GM23248 (cell line): Measurements from ENCODE around the gene TBC1D24. TPM values are rescaled to one million over a fixed set of nuclear protein-coding genes. Genes with fewer than 3 reads are reported as not detected.
"Not testable (repeated sequence)": the region's sequence is repeated elsewhere in the genome, so short reads cannot be mapped to it uniquely, and the experiment has no call there.

Experiments used
- DNase-seq: peaks from one replicate; pipeline ENCODE4 v3.0.0-alpha.2; 2015
- H2AFZ ChIP-seq: fragments of 200-600 bp; sonication (generic); 2 replicates; pipeline ENCODE4 v1.6.1; 2016; ENCODE audit warnings: antibody characterized with exemption
- H3F3A ChIP-seq: fragments of 200-600 bp; sonication (generic); 2 replicates; pipeline ENCODE4 v1.6.1; 2016; ENCODE audit warnings: mild to moderate bottlenecking, antibody characterized with exemption, mixed run types; ENCODE audit not compliant: insufficient read depth
- H3K27ac ChIP-seq: fragments of 200-600 bp; sonication (generic); 2 replicates; pipeline ENCODE4 v1.5.1; 2016; ENCODE audit warnings: mild to moderate bottlenecking
- H3K27me3 ChIP-seq: fragments of 200-600 bp; sonication (generic); replicated peaks from 2 replicates; pipeline ENCODE4 v1.6.1; 2016; ENCODE audit warnings: mild to moderate bottlenecking; ENCODE audit not compliant: insufficient read depth
- H3K36me3 ChIP-seq: fragments of 200-600 bp; sonication (generic); 2 replicates; pipeline ENCODE4 v1.6.1; 2016; ENCODE audit warnings: low read depth, mild to moderate bottlenecking
- H3K4me1 ChIP-seq: fragments of 200-600 bp; sonication (generic); 2 replicates; pipeline ENCODE4 v1.6.1; 2016; ENCODE audit warnings: mild to moderate bottlenecking; ENCODE audit not compliant: insufficient read depth
- H3K4me2 ChIP-seq: fragments of 200-600 bp; sonication (generic); one replicate; pipeline ENCODE4 v1.6.1; 2016; ENCODE audit warnings: mild to moderate bottlenecking; ENCODE audit not compliant: unreplicated experiment
- H3K4me3 ChIP-seq: fragments of 200-600 bp; sonication (generic); 2 replicates; pipeline ENCODE4 v1.5.1; 2016; ENCODE audit warnings: mild to moderate bottlenecking
- H3K79me2 ChIP-seq: fragments of 200-600 bp; sonication (generic); 2 replicates; pipeline ENCODE4 v1.6.1; 2016; ENCODE audit warnings: mild to moderate bottlenecking; ENCODE audit not compliant: insufficient read depth
- H3K9ac ChIP-seq: fragments of 200-600 bp; sonication (generic); 2 replicates; pipeline ENCODE4 v1.6.1; 2016; ENCODE audit warnings: mild to moderate bottlenecking
- H3K9me2 ChIP-seq: fragments of 200-600 bp; sonication (generic); 2 replicates; pipeline ENCODE4 v1.6.1; 2016; ENCODE audit warnings: mixed run types, mild to moderate bottlenecking, moderate library complexity; ENCODE audit not compliant: insufficient read depth
- H3K9me3 ChIP-seq: fragments of 200-600 bp; sonication (generic); one replicate; pipeline ENCODE4 v1.6.1; 2017; ENCODE audit warnings: low read depth
- H4K20me1 ChIP-seq: fragments of 200-600 bp; sonication (generic); 2 replicates; pipeline ENCODE4 v1.6.0; 2016; ENCODE audit not compliant: insufficient read depth
- EZH2 ChIP-seq: fragments of 200-600 bp; sonication (generic); IDR thresholded peaks from 2 replicates; pipeline ENCODE4 v1.6.1; 2018; ENCODE audit warnings: antibody characterized with exemption, mild to moderate bottlenecking; ENCODE audit not compliant: insufficient read depth, poor library complexity, severe bottlenecking
- EZH2phosphoT487 ChIP-seq: fragments of 200-600 bp; sonication (generic); IDR thresholded peaks from 2 replicates; pipeline ENCODE4 v1.6.1; 2018; ENCODE audit warnings: antibody characterized with exemption, moderate library complexity, mild to moderate bottlenecking, low read depth; ENCODE audit not compliant: insufficient read depth
- WGBS, 2 experiments: methylation state at CpG; one replicate each; pipeline ENCODE4 v1.1.6; 2015 to 2017; ENCODE audit warnings: low lambda C conversion rate in 2 of 2, low coverage in 1 of 2; ENCODE audit errors: missing lambda C conversion rate in 2 of 2; 5-methylcytosine and 5-hydroxymethylcytosine counted together
- in situ Hi-C: fragments of 300-500 bp; cut with MboI; formaldehyde crosslinking; loops from 2 replicates; pipeline ENCODE4 v1.15.0; 2020
- polyA plus RNA-seq: library from polyadenylated mRNA; unstranded; fragments of >200 nt; fragmentation: Nextera tagmentation; extraction: Ambion mirVana; gene quantifications from 2 replicates; pipeline ENCODE4 v1.2.1, GENCODE V29; 2016
- total RNA-seq: library from RNA; depleted of rRNA; stranded (reverse); fragments of >200 nt; shearing (Covaris generic); gene quantifications from 2 replicates; pipeline ENCODE4 v1.2.3, GENCODE V29; 2014

Gene TBC1D24
- total and polyA plus RNA-seq, 2 experiments from 2014 or later: 10.1 to 18.7 TPM

DNA sequence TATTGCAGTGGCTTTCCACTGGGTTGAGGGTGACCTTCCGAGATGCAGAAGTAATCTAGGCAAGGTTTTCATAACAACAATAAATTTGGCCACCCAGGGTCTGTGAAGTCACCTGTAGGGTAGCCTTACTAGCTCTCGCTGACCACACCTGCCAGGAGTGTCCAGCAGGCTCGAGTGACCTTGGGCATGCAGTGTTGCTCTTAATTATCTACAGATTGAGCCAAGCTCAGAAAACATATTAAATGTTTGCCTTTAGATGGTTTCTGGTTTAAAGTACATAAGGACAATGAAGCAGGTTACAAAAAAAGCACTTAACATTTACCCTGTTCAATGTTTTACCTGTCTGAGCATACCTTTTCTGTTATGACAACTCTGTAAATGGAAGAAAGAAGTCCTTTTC lies 1.8 kb downstream of the TBC1D24 start:
- H3K27ac ChIP-seq: no peak overlapping the region
- no peaks in the 10 kb centered on the region for H4K20me1 ChIP-seq
- H3K79me2 ChIP-seq: peaks cover 46% of the 10 kb centered on the region
- H3K4me2 ChIP-seq: no peak overlapping the region
- H3K9me2 ChIP-seq: no peaks in the 10 kb centered on the region
- 82 to 85% methylated on average over 3 of the region's 3 CpGs for WGBS, 2 experiments
- H3K9me3 ChIP-seq: no peaks in the 10 kb centered on the region
- no peaks in the 10 kb centered on the region; the same call in 1 of the 2 replicates for H3K4me1 ChIP-seq
- no peak overlapping the region for H3K9ac ChIP-seq
- DNase-seq: no peak
- H3K4me3 ChIP-seq: no peak overlapping the region
- no peaks in the 10 kb centered on the region for H3K27me3 ChIP-seq
- no peak for TF ChIP-seq EZH2
- no peak for TF ChIP-seq EZH2phosphoT487
- in situ Hi-C loops: no loop called here
- 0 out of 2 replicates have a peak, but pooled peaks cover 4% of the 10 kb centered on the region for H3F3A ChIP-seq
- no peaks in the 10 kb centered on the region for H3K36me3 ChIP-seq
- no peak overlapping the region for H2AFZ ChIP-seq

DNA sequence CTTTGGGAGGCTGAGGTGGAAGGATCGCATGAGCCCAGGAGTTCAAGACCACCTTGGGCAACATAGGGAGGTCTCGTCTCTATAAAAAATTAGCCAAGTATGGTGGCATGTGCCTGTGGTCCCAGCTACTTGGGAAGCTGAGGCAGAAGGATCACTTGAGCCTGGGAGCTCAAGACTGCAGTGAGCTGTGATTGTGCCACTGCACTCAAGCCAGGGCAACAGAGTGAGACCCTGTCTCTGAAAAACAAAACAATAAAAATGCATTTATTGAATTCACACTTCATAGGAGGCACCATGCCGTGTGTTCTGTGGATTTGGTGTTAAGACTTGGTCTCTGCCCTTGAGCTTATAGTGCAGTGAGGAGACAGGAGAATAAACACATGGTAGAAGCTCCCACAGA lies 2.4 kb downstream of the TBC1D24 start:
- H3K27ac ChIP-seq: no peak overlapping the region
- H3K9ac ChIP-seq: no peak overlapping the region
- no peak overlapping the region for H2AFZ ChIP-seq
- H3K36me3 ChIP-seq: no peaks in the 10 kb centered on the region
- no peak overlapping the region for H3K4me2 ChIP-seq
- H3K79me2 ChIP-seq: peaks cover 46% of the 10 kb centered on the region
- no peak overlapping the region for H3K4me3 ChIP-seq
- in situ Hi-C loops: no loop called here
- no peaks in the 10 kb centered on the region for H3K9me3 ChIP-seq
- H3K9me2 ChIP-seq: no peaks in the 10 kb centered on the region
- H3F3A ChIP-seq: 0 out of 2 replicates have a peak, but pooled peaks cover 4% of the 10 kb centered on the region
- DNase-seq: no peak
- TF ChIP-seq EZH2phosphoT487: no peak
- TF ChIP-seq EZH2: no peak
- H3K27me3 ChIP-seq: no peaks in the 10 kb centered on the region
- H3K4me1 ChIP-seq: peaks cover 2% of the 10 kb centered on the region
- 99 to 100% methylated on average over 3 of the region's 3 CpGs for whole genome bisulfite sequencing, 2 experiments
- no peaks in the 10 kb centered on the region for H4K20me1 ChIP-seq

GRCh38 chr16:2478279-2478678 lies 3.4 kb downstream of the TBC1D24 start:
- H2AFZ ChIP-seq: no peak overlapping the region
- H4K20me1 ChIP-seq: no peaks in the 10 kb centered on the region
- no peaks in the 10 kb centered on the region for H3K36me3 ChIP-seq
- H3F3A ChIP-seq: 0 out of 2 replicates have a peak, but pooled peaks cover 4% of the 10 kb centered on the region
- no peak overlapping the region for H3K4me3 ChIP-seq
- no peak for TF ChIP-seq EZH2phosphoT487
- no peak for TF ChIP-seq EZH2
- in situ Hi-C loops: no loop called here
- no peaks in the 10 kb centered on the region for H3K9me3 ChIP-seq
- 85 to 86% methylated on average over 8 of the region's 8 CpGs for WGBS, 2 experiments
- DNase-seq: no peak
- H3K4me1 ChIP-seq: peaks cover 11% of the 10 kb centered on the region
- H3K9ac ChIP-seq: no peak overlapping the region
- H3K27me3 ChIP-seq: no peaks in the 10 kb centered on the region
- H3K4me2 ChIP-seq: no peak overlapping the region
- peaks cover 46% of the 10 kb centered on the region for H3K79me2 ChIP-seq
- H3K27ac ChIP-seq: no peak overlapping the region
- H3K9me2 ChIP-seq: no peaks in the 10 kb centered on the region

GRCh38 chr16:2479996-2480395 lies 5.1 kb downstream of the TBC1D24 start:
- H3K9me3 ChIP-seq, H2AFZ ChIP-seq, H3K27ac ChIP-seq, H3K9ac ChIP-seq, in situ Hi-C loops, H3K9me2 ChIP-seq, H3K27me3 ChIP-seq, H3K4me2 ChIP-seq, H3K36me3 ChIP-seq, H3F3A ChIP-seq, H4K20me1 ChIP-seq, DNase-seq, H3K4me3 ChIP-seq: not testable (repeated sequence)
- WGBS, 2 experiments: 94 to 96% methylated on average over 10 of the region's 10 CpGs
- H3K4me1 ChIP-seq: peaks cover 18% of the 10 kb centered on the region
- H3K79me2 ChIP-seq: peaks cover 59% of the 10 kb centered on the region

GRCh38 chr16:2480948-2481347 lies 6.0 kb downstream of the TBC1D24 start:
- no peak overlapping the region for H3K4me3 ChIP-seq
- peaks cover 10% of the 10 kb centered on the region; the same call in 1 of the 2 replicates for H3F3A ChIP-seq
- peaks cover 62% of the 10 kb centered on the region for H3K79me2 ChIP-seq
- H4K20me1 ChIP-seq: no peaks in the 10 kb centered on the region
- TF ChIP-seq EZH2phosphoT487: no peak
- TF ChIP-seq EZH2: no peak
- H3K4me1 ChIP-seq: peaks cover 18% of the 10 kb centered on the region
- H3K9ac ChIP-seq: no peak overlapping the region
- 86 to 90% methylated on average over 12 of the region's 12 CpGs for WGBS, 2 experiments
- no peak overlapping the region for H3K27ac ChIP-seq
- DNase-seq: no peak
- H2AFZ ChIP-seq: no peak overlapping the region
- H3K9me2 ChIP-seq: no peaks in the 10 kb centered on the region
- in situ Hi-C loops: no loop called here
- no peak overlapping the region for H3K4me2 ChIP-seq
- no peaks in the 10 kb centered on the region for H3K9me3 ChIP-seq
- H3K36me3 ChIP-seq: no peaks in the 10 kb centered on the region
- no peaks in the 10 kb centered on the region for H3K27me3 ChIP-seq
